Stimulated activated CD8-positive, alpha-beta memory T cell treated with anti-CD3 and anti-CD28 coated beads, Interleukin-15, amount 100 ng/mL, for 24 hours (primary cell): Measurements from ENCODE around the gene OSBPL1A.

Source experiments
- DNase-seq: peaks from one replicate; pipeline ENCODE4 v3.0.0-alpha.2; 2020; ENCODE audit warnings: low read depth

The OSBPL1A gene

DNA sequence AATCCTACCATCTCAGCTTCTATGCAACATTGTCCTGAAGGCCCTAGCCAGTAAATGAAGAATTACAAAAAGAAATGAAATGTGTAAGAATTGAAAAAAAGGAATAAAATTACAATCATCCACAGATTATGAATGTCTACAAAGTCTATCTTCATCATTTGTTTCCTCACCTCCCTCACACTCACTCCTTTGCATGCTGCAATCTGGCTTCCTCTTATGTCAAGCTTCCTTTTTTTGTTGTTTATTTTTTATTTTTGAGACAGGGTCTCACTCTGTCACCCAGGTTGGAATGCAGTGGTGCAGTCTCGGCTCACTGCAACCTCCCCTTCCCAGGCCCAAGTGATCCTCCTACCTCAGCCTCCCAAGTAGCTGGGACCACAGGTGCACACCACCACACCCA, 129.7 kb downstream of the OSBPL1A start:
- no peak for DNase-seq

DNA sequence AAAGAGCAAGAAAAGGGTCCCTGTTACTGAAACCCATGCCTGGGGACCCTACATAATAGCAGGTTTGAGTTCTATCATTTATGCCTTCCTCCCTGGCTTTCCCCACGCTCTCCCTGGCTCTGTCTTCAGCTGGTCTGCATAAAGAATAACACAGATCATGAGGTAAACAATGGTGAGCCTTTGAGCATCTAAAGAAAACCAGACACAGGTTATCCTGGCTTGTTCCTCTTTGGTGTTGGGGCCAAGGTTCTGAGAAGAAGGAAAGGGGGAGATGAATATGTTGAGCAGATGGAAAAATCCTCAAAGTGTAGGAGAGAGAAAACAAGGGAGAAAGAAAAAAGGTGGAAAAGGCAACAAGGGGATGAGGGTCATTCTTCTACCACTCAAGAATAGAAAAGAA, 131.5 kb downstream of the OSBPL1A start:
- DNase-seq, result no peak

GRCh38 chr18:24265502-24266064, 132.0 kb downstream of the OSBPL1A start:
- DNase-seq, result no peak

GRCh38 chr18:24263050-24263449, 134.6 kb downstream of the OSBPL1A start:
- no peak for DNase-seq

GRCh38 chr18:24262087-24262486, 135.5 kb downstream of the OSBPL1A start:
- DNase-seq, result no peak

- no peak for DNase-seq
These were observed 137.6 kb downstream of the OSBPL1A start for GRCh38 chr18:24259869-24260641.

GRCh38 chr18:24254071-24254470, 143.6 kb downstream of the OSBPL1A start:
- no peak for DNase-seq

DNA sequence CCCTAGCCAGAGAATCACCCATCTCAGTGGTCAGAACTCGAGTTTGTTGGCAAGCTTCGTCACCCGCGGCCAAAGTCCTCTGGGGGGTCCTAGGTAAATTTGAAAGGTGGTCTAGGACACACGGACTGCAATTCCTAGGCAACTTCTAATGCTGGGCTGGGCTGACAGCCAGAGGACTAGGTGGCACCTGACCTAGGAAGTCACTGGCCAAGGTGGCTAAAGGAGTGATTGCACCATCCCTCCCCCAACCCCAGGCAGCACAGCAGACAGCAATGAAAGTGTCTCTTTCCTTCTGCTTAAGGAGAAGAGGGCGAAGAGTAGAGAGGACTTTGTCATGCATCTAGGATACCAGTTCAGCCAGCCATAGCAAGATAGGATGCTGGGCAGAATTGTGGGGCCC, 147.9 kb downstream of the OSBPL1A start:
- no peak for DNase-seq

DNA sequence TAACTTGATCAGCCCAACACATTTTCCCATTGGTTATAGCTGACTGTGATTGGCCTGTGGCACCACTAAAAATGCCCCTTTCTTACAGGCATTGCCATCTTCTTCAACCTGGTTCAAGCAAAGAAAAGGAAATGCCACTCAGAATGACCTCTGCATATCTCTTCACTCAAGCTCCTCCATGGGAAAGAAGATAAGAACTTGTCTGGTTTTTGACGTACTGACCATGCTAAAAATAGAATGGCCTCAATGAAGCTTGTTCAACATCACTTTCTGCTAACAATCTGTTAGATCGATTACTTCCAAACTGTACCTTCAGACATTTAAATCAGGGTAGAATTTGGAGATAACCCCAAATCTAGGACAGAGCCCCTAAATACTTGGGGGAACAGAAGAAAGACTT, 149.3 kb downstream of the OSBPL1A start:
- no peak for DNase-seq

GRCh38 chr18:24246143-24246542, 151.5 kb downstream of the OSBPL1A start:
- DNase-seq, result no peak

DNA sequence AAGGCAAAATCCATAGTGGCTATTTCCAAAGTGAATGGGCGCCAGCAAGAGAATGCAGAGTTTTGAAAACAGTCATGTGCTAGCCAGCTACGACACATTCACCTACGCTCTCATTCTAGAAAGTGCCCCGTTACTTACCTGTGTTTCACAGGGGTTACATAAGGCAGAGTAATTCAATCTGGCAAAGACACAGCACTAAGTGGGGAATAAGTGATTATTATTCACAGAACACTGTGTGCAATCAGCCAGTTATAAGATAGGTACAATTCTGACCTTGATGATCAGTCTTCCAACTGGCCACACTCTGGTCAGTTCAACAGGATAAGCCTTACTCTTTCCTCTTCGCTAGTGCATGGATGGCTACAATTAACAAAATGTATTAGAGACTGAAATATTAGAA, 152.9 kb downstream of the OSBPL1A start:
- DNase-seq, result no peak

DNA sequence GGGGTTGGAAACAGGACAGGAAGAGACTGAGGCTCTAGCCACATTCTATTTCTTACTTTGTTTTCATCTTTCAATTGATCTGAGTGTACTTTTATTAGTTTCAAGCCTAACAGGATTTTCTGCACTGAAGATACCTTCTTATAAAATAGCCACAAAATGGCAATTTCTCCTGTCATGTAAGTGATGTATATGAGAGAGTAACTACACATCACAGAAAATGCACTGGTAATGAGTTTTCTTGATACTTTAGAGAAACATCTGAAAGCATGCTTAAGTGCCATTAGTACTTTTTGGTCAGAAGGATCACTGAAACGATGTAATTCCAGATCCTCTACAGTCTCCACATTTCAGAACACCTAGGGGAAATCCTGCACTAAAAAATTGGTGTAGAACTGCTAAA, 153.9 kb downstream of the OSBPL1A start:
- no peak for DNase-seq

- no peak for DNase-seq
These were observed 158.3 kb downstream of the OSBPL1A start for GRCh38 chr18:24239341-24239740.

DNA sequence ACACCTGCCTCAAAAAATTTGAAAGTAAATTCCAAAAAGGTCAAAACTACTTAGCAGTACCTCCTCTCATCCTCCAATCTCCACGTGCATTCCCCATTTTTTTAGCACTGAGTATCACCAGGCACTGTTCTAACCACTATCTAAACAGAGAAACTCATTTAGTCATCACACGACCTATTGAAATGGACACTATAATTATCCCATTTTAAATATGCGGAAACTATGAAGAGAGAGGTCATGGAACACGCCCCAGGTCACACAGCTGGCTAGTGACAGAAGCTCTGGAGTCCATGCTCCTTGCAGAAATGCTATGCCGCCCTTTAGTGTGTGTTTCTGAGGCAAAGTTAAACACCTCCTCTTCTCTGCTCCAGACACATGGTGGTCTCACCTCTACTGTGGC, 159.2 kb downstream of the OSBPL1A start:
- DNase-seq, result no peak

- DNase-seq, result no peak
These were observed 162.7 kb downstream of the OSBPL1A start for GRCh38 chr18:24234850-24235418.

DNA sequence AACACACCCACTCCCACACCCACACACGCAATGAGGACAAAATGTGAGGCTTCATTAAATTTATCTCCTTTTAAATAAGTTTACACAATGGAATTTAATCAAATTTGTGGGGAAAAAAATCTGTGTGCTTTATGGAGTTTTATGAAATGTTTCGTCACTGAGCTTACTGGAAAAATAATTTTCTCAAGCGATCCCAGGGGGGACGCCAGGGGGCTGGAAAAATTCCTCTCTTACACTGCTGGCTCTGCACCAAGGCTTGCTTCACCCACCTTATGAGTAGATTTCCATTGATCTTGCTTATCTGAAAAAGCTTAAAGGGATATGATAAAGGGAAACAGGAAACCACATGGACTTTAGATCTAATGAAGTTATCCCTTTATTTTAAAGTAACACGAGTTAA, 163.3 kb downstream of the OSBPL1A start:
- DNase-seq, result no peak

DNA sequence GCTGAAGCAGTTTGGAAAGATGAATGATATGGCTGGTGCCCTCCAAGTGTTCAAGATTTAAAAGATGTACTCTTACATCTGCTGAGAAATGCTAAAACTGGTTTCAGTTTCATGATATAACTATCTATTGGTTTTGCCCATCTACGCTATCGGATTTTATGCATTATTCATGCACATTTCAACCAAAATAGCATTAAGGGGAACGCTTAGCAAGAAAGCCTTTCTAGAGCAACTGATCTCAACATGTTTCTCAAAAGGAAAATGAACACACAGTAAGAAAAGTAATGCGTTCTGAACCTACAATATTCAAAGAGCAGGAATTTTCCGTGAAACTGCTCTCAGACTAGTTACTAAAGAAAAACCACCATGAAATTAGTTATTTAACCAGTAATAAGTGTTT, 164.8 kb downstream of the OSBPL1A start:
- no peak for DNase-seq

GRCh38 chr18:24231773-24232735, 165.6 kb downstream of the OSBPL1A start:
- no peak for DNase-seq

- no peak for DNase-seq
These were observed 166.9 kb downstream of the OSBPL1A start for GRCh38 chr18:24230766-24231165.

DNA sequence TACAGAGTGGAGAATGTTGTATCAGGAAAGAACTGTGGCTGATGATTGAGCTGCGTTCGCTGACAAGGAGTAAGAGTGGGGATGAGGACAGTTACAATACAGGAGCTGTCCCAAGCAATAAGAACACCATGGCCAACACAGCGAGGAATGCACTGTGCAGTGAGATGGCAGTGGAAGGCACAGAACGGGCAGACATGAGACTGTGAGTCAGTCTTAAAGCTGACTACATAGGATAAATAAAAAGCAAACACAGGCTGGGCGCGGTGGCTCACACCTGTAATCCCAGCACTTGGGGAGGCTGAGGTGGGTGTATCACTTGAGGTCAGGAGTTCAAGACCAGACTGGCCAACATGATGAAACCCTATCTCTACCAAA, 169.0 kb downstream of the OSBPL1A start:
- no peak for DNase-seq

DNA sequence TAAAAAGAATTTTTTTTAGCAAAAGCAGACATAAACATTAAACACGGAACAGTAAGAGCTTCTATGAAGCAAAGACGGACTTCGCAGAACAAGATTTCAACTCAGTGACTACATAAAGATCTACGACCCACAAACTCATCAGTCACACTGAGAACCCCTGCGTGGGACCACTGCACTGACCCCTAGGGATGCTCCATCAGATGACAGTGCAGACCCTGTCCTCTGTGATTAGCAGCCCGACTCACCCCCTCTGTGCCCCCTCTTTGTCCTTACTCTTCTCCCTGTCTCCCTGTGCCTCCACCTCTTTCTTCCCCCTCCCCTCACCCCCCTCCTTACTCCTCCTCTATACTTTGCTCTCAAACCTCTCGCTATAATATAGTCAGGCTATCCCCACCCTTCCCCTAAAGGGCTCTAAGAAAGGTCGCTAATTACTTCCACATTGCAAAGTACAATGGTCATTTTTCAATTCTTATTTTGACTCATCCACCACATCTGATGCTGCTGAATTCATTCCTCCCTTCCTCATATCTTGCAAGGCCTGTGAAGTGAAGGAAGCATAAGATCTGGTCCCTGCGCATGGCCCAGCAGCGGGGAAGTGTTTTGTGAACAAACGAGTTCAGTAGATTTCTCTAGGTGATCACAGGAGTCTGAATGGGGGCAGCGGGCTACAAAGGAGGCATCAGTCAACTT, 169.5 kb downstream of the OSBPL1A start:
- no peak for DNase-seq

DNA sequence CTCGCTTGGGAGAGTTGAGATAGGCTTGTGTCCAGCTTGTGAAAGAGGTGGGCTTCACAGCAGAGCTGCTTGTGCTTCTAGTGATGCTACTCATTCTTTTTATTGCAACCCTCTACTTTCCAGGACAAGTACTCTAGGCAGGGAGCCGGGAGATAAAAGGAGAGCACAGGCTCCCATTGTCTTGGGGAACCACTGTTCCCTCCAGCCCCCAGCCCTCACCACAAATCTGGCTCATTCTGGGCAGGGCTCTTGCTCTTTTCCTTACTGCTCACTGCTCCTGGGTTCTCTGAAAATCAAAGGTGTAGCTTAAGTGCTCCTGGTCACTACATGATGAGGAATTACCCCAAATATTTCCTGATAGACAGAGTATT, 177.3 kb downstream of the OSBPL1A start:
- DNase-seq, result no peak
